ENCODE data around the gene PACSIN1.

- TF ChIP-seq, protein P1, sequence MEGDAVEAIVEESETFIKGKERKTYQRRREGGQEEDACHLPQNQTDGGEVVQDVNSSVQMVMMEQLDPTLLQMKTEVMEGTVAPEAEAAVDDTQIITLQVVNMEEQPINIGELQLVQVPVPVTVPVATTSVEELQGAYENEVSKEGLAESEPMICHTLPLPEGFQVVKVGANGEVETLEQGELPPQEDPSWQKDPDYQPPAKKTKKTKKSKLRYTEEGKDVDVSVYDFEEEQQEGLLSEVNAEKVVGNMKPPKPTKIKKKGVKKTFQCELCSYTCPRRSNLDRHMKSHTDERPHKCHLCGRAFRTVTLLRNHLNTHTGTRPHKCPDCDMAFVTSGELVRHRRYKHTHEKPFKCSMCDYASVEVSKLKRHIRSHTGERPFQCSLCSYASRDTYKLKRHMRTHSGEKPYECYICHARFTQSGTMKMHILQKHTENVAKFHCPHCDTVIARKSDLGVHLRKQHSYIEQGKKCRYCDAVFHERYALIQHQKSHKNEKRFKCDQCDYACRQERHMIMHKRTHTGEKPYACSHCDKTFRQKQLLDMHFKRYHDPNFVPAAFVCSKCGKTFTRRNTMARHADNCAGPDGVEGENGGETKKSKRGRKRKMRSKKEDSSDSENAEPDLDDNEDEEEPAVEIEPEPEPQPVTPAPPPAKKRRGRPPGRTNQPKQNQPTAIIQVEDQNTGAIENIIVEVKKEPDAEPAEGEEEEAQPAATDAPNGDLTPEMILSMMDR (IDR thresholded peaks at IDR 0.05; ENCODE audit: poor library complexity) = no peak
- TF ChIP-seq EZH2 (IDR thresholded peaks at IDR 0.05; ENCODE audit: borderline replicate concordance) = peak; percentile 27
Observed at GRCh38 chr6:34465531-34466241, at the start of gene PACSIN1.

Measured in hepatocyte (in vitro differentiated cells).